WI38 (cell line): Measurements from ENCODE around the gene DCLK1.

Experiments used
- H3K4me3 ChIP-seq: 2 replicates; pipeline ENCODE4 v1.5.1; 2011; ENCODE audit warnings: low read depth, mild to moderate bottlenecking, control low read depth, low read length
- TF ChIP-seq, protein P1 (sequence below): IDR thresholded peaks from 2 replicates; pipeline ENCODE4 v1.5.1; 2012; ENCODE audit warnings: low read depth, mild to moderate bottlenecking, control low read depth, low read length

The DCLK1 gene

GRCh38 chr13:35876601-35877000, 254.6 kb downstream of the DCLK1 start:
- TF ChIP-seq, protein P1, sequence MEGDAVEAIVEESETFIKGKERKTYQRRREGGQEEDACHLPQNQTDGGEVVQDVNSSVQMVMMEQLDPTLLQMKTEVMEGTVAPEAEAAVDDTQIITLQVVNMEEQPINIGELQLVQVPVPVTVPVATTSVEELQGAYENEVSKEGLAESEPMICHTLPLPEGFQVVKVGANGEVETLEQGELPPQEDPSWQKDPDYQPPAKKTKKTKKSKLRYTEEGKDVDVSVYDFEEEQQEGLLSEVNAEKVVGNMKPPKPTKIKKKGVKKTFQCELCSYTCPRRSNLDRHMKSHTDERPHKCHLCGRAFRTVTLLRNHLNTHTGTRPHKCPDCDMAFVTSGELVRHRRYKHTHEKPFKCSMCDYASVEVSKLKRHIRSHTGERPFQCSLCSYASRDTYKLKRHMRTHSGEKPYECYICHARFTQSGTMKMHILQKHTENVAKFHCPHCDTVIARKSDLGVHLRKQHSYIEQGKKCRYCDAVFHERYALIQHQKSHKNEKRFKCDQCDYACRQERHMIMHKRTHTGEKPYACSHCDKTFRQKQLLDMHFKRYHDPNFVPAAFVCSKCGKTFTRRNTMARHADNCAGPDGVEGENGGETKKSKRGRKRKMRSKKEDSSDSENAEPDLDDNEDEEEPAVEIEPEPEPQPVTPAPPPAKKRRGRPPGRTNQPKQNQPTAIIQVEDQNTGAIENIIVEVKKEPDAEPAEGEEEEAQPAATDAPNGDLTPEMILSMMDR: no peak
- H3K4me3 ChIP-seq: no peak overlapping the region

DNA sequence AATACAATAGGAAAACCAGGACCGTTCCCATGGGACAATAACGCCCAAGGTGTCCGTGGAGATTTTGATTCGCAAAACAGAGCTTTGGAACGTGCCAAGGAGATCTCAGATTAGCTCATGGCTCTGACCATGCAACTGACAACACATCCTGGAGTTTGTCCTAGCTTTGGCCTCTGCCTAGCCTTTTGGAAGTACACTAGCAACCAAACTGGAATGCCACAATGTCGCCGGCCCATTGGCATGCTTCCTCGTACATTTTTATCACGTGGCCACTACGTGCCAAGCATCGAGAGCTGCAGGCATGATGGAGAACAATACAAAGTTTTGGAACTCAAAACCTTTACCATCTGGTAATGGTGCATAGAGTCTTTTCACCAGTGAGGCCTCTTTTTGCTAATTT, 256.5 kb downstream of the DCLK1 start:
- no peak overlapping the region for H3K4me3 ChIP-seq
- TF ChIP-seq, protein P1: no peak

DNA sequence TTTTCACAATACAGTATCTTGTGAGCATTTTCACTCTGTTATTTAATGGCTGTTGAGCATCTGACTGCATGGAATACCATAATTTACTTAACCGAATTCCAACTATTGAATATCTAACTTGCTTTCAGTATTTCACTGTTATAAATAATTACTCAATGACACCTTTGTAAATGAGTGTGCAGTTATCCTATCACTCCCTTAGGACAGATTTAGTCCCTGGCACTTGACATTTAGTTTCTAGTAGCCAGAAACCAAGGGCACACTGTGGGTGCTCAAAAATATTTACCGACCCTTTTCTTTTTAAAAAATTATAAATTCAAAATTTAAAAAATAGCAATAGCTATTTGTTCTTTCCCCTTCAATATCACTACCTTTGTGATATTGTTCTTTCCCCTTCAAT, 258.8 kb downstream of the DCLK1 start:
- H3K4me3 ChIP-seq: no peak overlapping the region
- TF ChIP-seq, protein P1: no peak

GRCh38 chr13:35871561-35871960, 259.6 kb downstream of the DCLK1 start:
- no peak overlapping the region for H3K4me3 ChIP-seq

DNA sequence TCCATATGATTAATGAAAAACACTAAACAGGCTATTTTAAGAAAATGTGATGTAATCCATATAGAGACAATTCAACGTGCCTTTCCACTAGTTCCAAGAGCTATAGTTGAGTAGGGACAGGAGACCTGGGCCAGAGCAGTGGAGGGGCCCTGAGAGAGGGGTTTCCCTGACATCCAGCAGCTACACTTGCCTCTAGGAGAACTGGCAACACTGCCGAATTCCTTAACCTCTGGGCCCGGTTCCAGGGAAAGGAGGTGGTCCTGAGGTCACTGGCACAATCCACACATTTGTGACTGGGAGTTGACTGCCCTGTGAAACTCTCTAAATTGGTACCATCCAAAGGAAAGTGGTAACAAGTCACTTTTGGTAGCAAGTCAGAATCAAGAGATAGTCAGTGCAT, 264.4 kb downstream of the DCLK1 start:
- TF ChIP-seq, protein P1: no peak
- H3K4me3 ChIP-seq: no peak overlapping the region

More at GRCh38 chr13:35871561-35871960, 259.6 kb downstream of the DCLK1 start:
- TF ChIP-seq, protein P1: no peak

DNA sequence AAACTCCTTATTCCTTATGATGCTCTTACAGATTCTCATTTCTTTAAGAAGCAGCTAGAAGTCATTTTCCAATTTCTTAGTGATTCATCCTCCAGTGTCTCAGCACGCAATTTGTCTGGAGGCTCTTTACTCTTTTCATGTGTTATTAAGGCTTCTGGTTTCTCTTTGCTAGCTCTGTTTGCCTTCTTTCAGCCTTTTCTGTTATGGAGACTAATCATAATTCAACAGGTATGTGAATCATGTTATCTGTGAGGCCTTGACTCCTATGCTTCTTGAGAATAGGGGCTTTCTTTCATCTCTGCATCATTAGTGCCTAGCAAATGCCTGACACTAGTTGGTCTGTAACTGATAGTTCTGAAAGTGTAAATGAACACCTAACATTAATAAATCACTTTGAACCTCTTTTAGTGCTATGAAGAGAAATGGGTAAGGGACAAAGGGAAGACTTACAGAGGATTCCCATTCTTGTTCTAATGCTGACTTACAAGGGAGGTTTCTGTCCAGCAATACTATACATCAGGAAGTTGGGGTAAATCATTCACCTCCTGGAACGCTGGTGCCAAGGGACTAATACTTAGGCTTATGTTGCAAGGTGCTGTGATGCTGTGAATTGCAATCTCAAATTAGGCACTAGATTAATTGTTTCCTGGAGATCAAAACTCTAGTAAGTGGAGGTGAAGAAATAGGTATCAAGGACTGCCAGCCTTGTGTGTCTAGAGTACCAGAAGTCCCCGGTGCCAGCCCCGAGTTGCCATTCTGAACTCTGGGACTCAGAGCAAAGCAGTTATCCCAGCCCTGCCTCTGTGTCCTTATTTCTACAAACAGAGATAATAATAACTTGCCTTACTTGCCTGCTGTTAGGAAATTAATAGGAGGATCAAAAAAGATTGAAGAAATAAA, 265.6 kb downstream of the DCLK1 start:
- no peak overlapping the region for H3K4me3 ChIP-seq
- TF ChIP-seq, protein P1: no peak

DNA sequence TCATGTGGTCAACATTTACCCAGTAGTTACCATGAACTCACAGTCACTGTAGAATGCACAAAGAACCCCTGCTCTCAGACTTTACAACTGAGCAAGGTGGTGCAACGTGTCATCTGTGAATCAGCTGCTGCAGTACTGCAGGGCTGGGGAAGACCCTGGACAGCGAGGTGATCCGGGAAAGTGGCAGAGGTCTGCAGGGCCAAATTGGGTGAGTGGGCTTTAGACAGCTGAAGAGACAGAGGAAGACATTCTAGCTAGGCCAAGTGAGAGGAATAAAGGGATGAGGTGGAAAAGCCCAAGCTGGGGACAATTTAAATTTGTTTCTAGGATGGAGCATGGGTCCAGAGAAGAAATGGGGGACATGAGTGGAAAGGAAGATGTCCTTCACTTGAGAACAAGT, 270.5 kb downstream of the DCLK1 start:
- TF ChIP-seq, protein P1: no peak
- H3K4me3 ChIP-seq: no peak overlapping the region
